OCI-LY3 (cell line): ENCODE data around the gene APOBEC3B.

Source experiments
- CTCF ChIP-seq: fragments of 200-600, 300-600 bp; sonication (generic); IDR thresholded peaks from 2 replicates; pipeline ENCODE4 v1.5.1; 2014; ENCODE audit warnings: antibody characterized with exemption, low read length, low read depth
- EZH2phosphoT487 ChIP-seq: fragments of 200-600 bp; shearing (Covaris generic); IDR thresholded peaks from 2 replicates; pipeline ENCODE4 v1.6.1; 2018; ENCODE audit warnings: antibody characterized with exemption, mixed run types, low read depth

DNA sequence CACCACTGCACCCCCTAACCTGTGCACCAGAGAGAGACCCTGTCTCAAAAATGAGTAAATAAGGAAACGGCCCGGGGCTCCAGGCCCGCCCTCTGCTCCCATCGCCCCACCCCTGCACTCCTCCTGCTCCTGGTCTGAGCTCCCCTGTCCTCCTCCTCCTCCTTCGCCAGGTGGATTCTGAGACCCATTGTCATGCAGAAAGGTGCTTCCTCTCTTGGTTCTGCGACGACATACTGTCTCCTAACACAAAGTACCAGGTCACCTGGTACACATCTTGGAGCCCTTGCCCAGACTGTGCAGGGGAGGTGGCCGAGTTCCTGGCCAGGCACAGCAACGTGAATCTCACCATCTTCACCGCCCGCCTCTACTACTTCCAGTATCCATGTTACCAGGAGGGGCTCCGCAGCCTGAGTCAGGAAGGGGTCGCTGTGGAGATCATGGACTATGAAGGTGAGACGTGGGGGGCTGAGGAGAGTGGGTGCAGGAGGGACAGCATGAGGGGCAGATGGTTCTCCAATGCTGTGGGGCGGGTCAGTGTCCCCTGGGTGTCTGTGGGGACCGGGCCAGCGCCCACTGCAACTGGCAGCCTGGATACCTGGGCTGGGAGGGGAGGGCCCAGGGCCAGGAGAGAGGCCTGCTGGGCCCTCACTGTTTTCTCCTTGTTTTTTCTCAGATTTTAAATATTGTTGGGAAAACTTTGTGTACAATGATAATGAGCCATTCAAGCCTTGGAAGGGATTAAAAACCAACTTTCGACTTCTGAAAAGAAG is 35.6 kb downstream of the APOBEC3B start:
- TF ChIP-seq CTCF (no peak), EZH2phosphoT487 (no peak)
